SK-N-MC (cell line): ENCODE results near the gene FAM185A.
"Not testable (repeated sequence)": the region's sequence is repeated elsewhere in the genome, so short reads cannot be mapped to it uniquely, and the experiment has no call there.

Experiments used
- EZH2 ChIP-seq: fragments of 200-600 bp; sonication (generic); IDR thresholded peaks from one replicate; pipeline ENCODE4 v1.6.1; 2017; ENCODE audit warnings: antibody characterized with exemption
- POLR2AphosphoS5 ChIP-seq: IDR thresholded peaks from 2 replicates; pipeline ENCODE4 v1.6.1; 2012; ENCODE audit warnings: mild to moderate bottlenecking, low read depth, low read length, borderline replicate concordance

DNA sequence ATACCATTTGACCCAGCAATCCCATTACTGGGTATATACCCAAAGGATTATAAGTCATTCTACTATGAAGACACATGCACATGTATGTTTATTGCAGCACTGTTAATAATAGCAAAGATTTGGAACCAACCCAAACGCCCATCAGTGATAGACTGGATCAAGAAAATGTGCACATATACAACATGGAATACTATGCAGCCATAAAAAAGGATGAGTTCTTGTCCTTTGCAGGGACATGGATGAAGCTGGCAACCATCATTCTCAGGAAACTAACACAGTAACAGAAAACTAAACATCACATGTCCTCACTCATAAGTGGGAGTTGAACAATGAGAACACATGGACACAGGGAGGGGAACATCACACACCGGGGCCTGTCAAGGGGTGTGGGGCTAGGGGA, 19.1 kb upstream of the FAM185A start:
- not testable (repeated sequence) for TF ChIP-seq POLR2AphosphoS5, EZH2
